Measurements from ENCODE around the gene ALK.

The ALK gene

DNA sequence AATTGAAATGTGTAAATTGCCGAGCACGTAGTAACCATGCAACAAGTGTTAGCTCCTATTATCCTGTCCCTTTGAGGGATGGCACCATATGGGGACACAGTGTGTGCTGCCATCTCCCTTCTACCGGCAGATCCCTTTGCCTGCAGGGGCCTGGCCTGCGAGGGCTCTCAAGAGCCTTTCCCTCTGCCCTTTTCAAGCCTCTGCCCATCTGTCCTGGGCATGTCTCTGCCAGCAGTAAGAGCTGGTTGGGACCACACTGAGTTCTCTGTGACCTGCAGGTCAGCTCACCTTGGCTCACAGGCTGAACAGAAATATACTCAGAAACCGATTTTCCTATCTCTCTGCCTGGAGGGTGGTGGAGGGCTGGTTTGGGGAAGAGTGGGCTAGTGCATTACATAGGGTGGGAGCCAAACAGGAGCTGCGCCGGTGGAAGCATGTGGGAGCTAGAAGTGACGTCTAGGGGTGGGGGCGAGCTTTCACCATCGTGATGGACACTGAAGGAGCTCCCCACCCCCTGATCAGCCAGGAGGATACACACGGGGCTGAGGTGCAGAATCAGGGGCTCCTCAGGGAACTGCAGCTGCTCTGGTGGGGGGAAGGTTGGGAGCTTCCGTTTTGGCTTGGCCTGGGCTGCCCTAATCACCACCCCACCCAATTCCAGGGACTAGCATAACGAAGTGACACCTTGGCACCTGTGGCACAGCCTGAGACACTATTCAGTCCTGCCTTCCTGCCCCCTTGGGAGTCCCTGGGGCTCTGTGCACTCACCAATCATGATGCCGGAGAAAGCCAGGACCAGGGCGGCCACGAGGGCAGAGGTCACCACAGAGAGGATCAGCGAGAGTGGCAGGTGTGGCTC is 696.5 kb downstream of the ALK start:
- DNase-seq (ENCODE audit: low spot score), result no peak

DNA sequence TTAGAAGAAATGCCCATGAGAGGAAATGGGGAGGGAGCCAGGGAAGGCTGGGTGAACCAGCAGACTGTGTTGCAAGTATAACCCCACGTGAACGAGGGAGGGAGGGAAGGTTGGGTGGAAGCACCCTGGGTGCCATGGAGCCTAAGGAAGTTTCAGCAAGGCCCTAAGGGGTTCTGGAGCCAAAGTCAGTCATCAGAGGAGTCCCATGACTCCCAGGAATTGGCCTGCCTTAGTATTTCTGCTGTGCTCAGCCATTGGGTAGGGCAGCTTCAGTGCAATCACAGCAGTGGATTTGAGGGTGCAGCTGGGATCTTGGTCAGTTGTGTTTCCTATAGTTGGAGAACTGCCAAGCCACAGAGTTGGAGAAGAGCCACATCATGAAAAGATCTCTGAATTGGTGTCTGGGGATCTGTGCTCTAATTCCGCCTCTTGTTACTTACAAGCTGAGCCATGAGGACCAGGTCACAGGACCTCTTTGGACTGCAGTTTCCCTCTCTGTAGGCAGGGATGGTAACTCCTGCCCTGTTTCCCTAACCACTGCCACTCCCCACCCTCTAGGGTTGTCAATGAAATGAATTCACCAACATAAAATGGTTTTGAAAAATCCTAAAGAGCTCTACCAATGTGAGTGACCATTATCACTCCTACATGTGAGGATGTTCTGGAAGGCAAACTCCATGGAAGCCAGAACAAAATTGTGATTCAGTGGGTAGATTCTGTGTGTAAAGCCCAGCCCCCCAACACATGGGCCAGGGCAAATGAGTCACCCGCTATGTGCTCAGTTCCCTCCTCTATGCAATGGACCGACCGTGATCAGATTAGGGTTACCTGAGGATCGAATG is 697.3 kb downstream of the ALK start:
- no peak for DNase-seq (ENCODE audit: low spot score)

DNA sequence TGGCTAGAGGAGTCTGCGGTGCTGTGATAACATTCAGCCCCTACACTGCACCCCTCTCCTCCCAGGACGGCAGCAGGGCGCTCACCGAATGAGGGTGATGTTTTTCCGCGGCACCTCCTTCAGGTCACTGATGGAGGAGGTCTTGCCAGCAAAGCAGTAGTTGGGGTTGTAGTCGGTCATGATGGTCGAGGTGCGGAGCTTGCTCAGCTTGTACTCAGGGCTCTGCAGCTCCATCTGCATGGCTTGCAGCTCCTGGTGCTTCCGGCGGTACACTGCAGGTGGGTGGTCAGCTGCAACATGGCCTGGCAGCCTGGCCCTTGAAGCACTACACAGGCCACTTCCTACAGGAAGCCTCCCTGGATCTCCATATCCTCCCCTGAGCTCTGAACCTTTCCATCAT is 698.1 kb downstream of the ALK start:
- no peak for DNase-seq (ENCODE audit: low spot score)

DNA sequence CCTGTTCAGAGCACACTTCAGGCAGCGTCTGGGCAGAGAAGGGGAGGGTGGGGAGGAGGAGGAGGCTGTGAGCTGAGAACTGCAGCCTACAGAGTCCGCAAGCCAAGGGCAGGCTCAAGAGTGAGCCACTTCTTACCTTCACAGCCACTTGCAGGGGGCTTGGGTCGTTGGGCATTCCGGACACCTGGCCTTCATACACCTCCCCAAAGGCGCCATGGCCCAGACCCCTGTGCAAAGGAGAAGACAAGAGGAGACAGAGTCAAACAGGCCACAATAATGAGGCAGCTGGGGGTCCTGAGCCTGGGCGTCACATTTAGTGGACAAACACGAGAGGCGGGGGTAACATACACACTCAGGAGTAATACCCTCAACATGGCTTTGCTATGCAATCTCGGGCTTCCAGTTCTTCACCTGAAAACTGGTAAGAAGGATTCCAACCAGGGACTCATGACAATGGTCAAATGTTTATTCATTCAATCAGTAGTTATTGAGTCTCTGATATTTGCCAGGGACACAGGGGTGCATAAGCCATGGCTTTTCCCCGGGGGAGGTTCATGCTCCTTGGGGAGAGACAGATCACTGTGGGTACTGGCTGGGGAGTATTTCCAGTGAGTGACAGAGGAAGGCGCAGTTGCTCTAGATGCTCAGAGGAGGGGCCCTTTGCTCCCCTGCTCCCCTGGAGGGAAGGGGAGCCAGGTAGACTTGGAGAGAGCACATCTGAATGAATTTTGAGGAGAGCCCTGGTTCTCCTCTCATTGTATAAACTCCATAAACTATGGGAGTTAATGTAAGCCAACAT is 698.8 kb downstream of the ALK start:
- DNase-seq (ENCODE audit: low spot score), result no peak

DNA sequence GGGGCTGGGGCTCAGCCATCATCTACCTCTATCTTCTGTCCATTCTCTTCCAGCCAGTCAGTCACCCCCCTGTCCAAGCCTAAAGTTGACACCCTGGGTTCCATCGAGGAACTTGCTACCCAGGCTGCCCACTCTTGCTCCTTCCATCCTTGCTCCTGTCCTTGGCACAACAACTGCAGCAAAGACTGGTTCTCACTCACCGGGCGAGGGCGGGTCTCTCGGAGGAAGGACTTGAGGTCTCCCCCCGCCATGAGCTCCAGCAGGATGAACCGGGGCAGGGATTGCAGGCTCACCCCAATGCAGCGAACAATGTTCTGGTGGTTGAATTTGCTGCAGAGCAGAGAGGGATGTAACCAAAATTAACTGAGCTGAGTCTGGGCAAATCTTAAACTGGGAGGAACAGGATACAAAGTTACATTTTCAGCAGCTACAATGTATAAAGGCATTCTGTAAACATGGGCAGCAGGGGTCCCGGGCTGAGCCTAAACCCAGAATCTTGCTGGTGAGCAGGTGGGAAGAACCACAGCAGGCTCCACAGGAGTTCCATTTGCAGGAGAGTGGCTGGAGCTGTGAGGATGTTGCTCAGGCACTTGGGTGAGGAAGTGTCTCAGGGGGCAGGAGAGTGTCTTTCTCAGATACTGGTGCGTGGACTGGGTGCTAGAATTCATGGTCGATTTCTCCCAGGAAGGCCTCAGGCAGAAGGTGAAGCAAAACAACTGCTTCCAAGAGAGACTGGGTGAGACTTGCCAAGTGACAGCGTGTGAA is 700.7 kb downstream of the ALK start:
- no peak for DNase-seq (ENCODE audit: low spot score)

DNA sequence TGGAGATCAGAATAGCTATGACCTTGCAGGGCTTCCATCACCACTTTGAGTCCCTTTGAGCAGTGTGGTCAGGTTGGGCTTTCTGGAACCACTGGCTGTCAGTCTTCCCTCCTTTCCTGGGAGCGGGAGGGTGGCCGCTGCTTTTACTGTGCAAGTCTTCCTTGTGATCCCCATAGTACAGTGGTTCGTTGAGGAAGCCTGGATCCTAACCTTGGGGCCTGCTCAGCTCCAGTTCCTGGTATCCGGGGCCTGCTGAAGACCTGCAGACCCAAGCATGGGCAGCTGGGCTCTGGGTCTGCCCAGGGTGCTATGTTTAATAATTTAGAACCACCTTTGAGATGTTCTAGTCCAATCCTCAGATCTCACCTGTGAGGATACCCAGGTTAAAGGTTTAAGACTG is 702.0 kb downstream of the ALK start:
- DNase-seq (ENCODE audit: low spot score), result no peak

DNA sequence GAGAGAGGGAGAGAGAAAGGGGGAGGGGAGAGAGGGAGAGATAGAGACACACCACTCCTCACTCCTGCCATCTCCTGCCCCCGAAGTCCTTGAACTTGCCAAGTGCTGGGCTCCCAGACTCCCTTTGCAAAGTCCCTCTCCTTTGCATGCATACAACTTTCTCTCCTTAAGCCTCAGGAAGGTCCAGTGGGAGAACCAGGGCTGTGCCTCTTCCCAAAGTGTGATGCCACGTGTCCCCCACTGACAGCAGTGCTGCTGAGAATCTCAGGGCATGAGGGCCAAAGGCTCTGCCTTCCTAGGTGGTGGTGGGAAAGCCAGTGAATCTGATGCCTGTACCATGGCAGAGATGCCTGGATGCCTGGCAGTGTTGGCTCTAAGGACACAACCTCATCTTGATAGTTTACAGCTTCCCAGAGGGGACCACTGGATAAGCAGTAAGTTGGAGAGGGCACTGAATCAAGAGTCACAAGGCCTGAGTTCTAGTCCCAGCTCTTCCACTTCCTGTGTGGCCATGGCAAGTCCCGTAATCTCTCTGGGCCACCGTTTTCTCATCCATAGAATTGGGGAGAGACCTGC is 702.7 kb downstream of the ALK start:
- no peak for DNase-seq (ENCODE audit: low spot score)

DNA sequence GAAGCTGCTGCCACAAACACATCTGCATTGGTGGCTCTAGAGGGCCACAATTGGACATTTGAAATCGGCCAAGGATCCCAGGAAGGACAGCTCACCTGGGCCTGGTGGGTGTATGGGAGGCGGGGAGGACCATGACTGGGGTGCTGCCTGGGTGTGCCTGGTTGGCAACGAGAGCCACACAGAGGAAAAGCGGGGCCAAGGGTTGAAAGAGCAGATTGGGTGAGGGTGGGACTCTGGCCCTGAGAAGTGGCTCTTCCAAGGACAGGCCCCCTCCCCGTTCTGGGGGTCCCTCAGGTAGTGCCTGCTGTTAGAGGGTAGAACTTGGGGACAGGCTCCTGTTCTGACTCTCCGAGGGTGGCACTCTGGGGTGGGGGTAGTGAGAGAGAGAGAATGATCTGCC is 703.3 kb downstream of the ALK start:
- DNase-seq (ENCODE audit: low spot score), result no peak

DNA sequence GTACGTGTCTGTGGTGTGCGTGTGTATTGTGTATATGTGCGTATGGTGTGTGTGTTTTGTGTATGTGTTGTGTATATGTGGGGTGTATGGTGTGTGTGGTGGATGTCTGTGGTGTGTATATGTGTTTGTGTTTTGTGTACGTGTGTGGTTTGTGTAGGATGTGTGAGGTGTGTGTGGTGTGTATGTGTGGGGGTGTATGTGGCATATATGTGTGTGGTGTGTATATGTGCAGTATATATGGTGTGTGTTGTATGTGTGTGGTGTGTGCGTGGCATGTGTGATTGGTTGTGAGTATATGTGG is 704.8 kb downstream of the ALK start:
- DNase-seq (ENCODE audit: low spot score), result no peak

DNA sequence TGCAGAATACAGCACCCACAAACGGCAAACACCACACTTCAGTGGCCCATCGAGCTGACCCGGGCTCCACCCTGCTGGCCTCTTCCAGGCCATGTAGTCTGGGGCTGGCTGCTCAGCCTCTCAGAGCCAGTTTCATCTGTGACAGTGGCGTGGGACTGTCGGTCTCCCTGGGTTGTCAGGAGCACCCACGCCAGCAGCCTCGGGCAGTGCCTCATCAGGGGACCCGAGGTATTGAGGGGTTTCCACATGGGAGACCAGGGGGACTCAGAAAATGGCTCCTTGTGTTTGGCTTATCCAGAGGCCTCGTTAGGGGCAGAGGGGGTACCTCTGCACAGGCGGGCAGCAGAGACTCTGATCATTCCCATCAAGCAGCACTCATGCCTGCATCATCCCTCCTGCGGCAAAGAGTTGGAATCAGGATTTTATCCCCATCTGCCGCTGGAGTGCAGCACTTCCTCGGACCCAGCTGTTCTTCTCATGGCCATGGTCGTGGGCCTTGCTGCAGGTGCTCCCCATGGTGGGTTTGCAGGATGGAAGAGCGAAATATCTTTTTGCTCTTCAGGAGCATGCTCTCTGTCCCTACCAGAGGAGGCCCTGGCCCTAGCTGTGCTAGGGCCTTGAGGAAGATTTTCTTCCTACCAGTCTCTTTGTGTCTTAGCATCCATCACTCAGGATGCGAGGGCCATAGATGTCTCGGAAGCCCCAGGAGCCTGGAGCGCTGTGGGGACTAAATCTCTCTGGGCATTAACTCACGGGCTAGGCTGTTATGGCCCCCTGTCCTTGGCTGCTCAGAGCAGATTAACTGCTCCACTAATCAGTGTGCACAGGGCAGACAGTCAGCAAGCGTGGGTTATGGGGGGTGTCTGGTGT is 705.4 kb downstream of the ALK start:
- DNase-seq (ENCODE audit: low spot score), result no peak

DNA sequence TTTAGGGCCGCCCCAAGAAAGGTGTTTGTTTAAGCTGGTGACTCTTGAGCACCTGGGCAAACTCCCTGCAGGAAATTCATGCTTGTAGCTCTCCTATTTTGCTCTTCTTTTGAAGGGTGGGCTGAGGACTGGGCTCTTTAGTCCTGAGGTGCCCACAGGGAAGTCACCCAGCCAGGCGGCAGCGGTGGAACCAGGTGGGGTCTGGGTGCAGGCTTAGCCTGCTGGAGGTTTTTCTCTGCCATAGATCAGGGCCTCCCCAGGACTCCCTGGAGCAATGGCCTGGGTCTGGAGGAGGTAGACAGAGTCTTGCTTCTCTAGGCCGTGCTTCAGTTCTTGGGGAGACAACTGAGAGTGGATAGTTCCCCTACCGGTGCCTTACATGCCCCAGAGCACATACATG is 706.3 kb downstream of the ALK start:
- DNase-seq (ENCODE audit: low spot score), result no peak

DNA sequence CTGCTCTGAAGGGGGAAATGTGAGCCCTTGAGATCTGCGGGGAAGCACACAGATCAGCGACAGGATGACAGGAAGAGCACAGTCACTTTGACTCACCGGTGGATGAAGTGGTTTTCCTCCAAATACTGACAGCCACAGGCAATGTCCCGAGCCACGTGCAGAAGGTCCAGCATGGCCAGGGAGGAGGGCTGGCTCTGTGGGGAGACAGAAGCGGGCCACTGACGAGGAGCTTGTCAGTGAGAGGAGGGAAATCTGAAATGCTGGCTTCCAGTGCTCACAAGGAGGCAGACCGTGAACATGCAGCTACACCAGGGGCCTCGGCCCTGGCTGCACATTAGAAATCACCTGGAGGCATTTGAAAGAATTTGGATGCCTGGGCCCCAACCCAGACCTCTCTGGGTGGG is 707.5 kb downstream of the ALK start:
- DNase-seq (ENCODE audit: low spot score), result no peak

DNA sequence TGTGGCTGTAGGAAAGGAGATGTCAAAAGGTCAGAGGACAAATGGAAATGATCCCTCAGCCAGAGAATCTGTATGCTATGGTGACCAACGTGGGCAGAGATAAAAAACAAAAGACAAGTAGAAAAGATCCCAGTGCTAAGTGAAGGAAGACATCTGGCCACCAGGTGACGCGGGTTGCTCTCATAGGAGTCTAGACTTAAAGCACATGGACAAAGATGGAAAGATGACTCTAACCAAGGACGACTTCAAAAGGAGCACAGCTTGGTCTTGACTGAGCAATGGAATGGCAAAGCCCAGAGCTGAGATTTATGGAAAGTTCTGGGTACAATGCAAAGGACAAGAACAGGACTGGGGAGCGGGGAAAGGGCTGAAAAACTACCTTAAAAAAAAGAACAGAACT is 709.4 kb downstream of the ALK start:
- no peak for DNase-seq (ENCODE audit: low spot score)

DNA sequence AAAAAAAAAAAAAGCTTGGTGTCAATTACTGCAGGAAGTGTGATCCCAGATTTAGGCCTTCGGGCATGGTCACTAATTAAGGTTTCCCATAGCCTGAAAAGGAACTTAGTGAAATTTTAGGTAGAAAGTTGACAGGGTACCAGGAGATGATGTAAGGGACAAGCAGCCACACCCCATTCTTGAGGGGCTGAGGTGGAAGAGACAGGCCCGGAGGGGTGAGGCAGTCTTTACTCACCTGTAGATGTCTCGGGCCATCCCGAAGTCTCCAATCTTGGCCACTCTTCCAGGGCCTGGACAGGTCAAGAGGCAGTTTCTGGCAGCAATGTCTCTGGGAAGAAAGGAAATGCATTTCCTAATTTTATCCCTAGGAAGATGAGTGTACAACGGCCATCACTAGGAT is 711.8 kb downstream of the ALK start:
- DNase-seq (ENCODE audit: low spot score), result no peak

DNA sequence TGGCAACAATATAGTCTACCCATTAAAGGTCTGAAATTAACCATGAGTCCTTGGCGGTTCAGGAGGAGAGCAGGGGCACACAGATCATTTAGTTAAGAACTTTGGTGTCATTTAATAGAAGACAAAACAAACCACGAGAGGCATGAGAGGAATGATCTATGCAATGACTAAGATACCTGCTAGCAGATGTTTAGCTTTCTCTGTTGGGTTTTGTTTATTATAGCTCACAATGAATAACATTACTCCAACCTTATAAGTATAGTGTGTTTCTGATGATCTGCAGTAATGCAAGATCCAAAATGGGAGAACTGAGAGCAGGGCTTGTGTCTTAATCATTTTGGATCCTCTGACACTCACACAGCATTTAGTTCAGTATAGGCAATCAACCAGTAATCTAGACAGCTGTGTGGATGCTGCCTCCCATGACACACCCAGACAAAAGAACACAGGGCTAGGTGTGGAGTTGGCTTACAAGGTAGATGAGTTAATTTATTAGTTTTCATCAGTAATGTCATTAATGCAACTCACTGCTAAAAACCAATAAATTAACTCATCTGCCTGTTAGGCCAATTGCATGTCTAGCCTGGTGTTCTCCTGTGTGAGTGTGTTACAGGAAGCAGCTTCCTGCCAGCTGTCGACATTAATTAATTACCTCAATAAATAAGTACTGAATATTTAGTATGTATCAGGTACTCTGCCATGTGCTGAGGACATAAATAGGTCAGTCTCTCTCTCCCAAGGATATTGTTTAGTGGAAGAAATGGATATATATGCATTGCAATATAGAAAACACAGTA is 713.8 kb downstream of the ALK start:
- DNase-seq (ENCODE audit: low spot score), result no peak

DNA sequence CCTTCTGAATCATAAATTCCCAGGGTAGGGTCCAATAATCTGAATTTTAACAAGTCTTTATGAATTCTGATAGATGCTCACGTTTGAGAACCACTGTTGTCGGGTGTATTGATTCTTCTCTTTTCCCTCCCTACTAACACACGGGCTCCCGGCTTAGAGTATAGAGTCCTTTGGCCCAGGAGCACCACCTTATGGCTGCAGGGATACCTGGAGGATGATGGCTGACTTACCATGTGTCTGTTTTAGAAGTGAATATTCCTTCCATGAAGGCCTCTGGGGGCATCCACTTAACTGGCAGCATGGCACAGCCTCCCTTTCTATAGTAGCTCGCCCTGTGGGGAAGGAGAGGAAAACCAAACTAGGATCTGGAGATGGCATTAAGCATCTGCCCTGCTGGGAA is 714.4 kb downstream of the ALK start:
- no peak for DNase-seq (ENCODE audit: low spot score)

DNA sequence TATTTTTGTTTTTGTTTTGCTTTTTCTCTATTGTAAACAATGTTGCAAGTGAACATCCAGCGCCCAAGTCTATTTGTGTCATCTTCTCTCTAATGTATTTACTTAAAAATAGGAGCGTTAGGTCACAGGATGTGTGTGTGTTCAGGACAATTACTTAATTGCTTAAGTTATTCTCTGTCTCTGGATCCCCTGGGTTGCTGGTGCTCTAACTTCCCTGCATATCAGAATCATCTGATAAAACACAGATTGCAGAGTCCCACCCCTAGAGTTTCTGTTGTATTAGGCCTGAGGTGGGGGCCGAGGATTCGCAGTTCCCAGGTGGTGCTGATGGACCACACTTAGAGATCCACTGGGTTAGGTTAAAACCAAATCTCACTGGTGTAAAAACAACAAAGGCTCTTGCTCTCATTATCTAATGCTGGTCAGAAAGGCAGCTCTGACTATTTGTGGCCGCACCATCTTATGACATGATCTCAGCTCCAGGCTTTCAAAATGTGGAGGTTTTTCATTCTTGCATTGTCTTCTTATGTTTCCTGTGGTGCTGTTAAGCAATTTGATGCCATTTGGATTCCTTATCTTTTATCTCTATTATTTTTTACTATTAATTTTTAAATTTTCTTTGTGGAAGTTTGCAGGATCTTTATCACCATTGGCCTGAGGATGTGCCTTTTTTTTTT is 718.4 kb downstream of the ALK start:
- no peak for DNase-seq (ENCODE audit: low spot score)

DNA sequence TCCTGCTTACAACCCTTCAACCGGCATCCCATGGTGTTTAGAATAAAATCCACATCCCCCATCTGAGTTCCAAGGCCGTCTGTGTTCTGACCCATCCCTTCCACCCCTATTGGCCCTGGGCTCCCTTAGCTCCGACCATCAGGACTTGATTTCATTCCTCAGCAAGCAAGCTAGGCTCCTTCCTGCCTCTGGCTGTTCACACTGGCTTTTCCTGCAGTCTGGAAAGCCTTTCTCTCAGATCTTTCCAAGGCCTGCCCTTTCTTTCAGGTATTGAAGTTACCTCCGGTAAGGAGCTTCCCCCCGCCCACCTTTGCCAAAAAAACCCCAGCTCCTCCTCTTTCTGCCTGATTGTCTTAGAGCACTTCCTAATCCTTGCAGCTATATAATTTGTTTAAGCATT is 719.4 kb downstream of the ALK start:
- no peak for DNase-seq (ENCODE audit: low spot score)

Data from HuH-7.5 (cell line).